Activated CD8-positive, alpha-beta memory T cell treated with anti-CD3 and anti-CD28 coated beads, Interleukin-2, amount 10 ng/mL, durations not matched to agents 7 days and 5 days (primary cell): Measurements from ENCODE around the gene PRICKLE4. TPM values are rescaled to one million over a fixed set of nuclear protein-coding genes. Genes with fewer than 3 reads are reported as not detected.

Experiments used
- ATAC-seq: fragments of 150-1000 bp; cut with Tn5 transposase; one replicate; pipeline ENCODE4 v1.10.0; 2021; ENCODE audit warnings: moderate library complexity
- CTCF ChIA-PET: fragments of 350-600 bp; sonication (Branson Sonifier 250); formaldehyde crosslinking; loops from one replicate; lab custom pipeline; 2021; ENCODE audit warnings: antibody characterized with exemption; lab: Charles Lee
- DNase-seq: peaks from one replicate; pipeline ENCODE4 v3.0.0-alpha.2; 2020
- H3K27ac Mint-ChIP-seq: one replicate; pipeline ENCODE4 v1.8.0; 2021; ENCODE audit warnings: mild to moderate bottlenecking, mixed read lengths
- H3K27me3 Mint-ChIP-seq: one replicate; pipeline ENCODE4 v1.8.0; 2021; ENCODE audit warnings: mixed read lengths
- H3K36me3 Mint-ChIP-seq: one replicate; pipeline ENCODE4 v1.8.0; 2021; ENCODE audit warnings: mild to moderate bottlenecking, mixed read lengths
- H3K4me1 Mint-ChIP-seq: one replicate; pipeline ENCODE4 v1.8.0; 2021; ENCODE audit warnings: mixed read lengths
- H3K4me3 Mint-ChIP-seq: one replicate; pipeline ENCODE4 v1.8.0; 2021; ENCODE audit warnings: mild to moderate bottlenecking, moderate library complexity, mixed read lengths
- H3K9me3 Mint-ChIP-seq: one replicate; pipeline ENCODE4 v1.8.0; 2022; ENCODE audit warnings: low read depth, mixed read lengths
- total RNA-seq, 2 experiments: library from RNA; stranded (reverse); gene quantifications; one replicate each; pipeline ENCODE4 v1.2.3, GENCODE V29; 2021

The PRICKLE4 gene
- total RNA-seq, 2 experiments from 2014 or later, result not detected

DNA sequence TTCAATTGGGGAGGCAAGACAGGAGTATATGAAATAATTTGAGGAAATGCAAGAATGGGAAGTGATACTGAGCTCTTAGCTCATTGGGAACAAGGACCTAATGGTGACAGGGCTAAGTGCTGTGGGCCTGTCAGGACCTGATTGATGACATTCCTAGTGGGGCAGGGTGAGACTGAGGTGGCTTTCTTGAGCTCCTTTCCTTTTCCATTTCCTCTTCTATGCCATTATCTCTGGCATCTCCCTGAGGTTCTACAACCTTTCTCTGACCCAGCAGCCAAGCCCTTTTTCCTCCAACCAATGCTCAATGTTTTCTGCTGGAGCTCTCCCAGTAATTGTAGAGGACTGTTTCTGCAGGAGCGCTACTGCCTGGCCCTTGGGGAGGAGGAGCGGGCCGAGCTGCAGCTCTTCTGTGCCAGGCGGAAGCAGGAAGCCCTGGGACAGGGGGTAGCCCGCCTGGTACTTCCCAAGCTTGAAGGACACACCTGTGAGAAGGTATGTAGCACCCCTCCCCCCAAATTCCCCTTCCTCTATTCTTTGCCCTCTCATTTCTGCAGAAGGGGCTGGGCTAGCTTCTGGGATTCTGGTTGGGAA lies 4.1 kb downstream of the PRICKLE4 start:
- Mint-ChIP-seq H3K4me1 (peaks cover 27% of the 10 kb centered on the region), H3K36me3 (peaks cover 10% of the 10 kb centered on the region), H3K9me3 (no peaks in the 10 kb centered on the region), H3K4me3 (no peak overlapping the region), H3K27ac (no peak overlapping the region), H3K27me3 (peaks cover 19% of the 10 kb centered on the region)
- CTCF ChIA-PET, result interaction anchor here (1.3 to 18.9 kb wide), 6 partner anchors 51 to 319 kb away, joined by 3 to 340 read pairs (median 20); partner anchors contain the start of genes BYSL, MED20, TAF8 and TFEB
- ATAC-seq, result no peak
- no peak for DNase-seq

DNA sequence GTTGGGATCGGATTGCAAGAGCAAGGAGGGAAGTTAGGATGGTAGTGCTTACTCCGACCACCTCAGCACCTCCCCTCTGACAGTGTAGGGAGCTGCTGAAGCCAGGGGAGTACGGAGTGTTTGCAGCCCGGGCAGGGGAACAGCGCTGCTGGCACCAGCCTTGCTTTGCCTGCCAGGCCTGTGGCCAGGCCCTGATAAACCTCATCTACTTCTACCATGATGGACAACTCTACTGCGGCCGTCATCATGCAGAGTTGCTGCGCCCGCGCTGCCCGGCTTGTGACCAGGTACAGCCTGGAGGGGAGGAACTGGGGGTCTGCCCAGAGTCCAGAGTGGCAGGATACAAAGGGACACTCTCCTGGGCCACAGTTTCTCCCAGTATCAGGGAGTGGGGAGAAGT lies 4.7 kb downstream of the PRICKLE4 start:
- DNase-seq (no peak), ATAC-seq (no peak)
- no peaks in the 10 kb centered on the region for H3K9me3 Mint-ChIP-seq
- no peak overlapping the region for H3K27ac Mint-ChIP-seq
- H3K27me3 Mint-ChIP-seq, result peaks cover 19% of the 10 kb centered on the region
- no peak overlapping the region for H3K4me3 Mint-ChIP-seq
- peaks cover 15% of the 10 kb centered on the region for H3K36me3 Mint-ChIP-seq
- peaks cover 30% of the 10 kb centered on the region for H3K4me1 Mint-ChIP-seq
- CTCF ChIA-PET, result interaction anchor here (0.8 to 18.9 kb wide), 13 partner anchors 8 to 432 kb away, joined by 3 to 340 read pairs (median 12); partner anchors contain the start of genes BYSL, MED20, MRPS10 and TAF8

DNA sequence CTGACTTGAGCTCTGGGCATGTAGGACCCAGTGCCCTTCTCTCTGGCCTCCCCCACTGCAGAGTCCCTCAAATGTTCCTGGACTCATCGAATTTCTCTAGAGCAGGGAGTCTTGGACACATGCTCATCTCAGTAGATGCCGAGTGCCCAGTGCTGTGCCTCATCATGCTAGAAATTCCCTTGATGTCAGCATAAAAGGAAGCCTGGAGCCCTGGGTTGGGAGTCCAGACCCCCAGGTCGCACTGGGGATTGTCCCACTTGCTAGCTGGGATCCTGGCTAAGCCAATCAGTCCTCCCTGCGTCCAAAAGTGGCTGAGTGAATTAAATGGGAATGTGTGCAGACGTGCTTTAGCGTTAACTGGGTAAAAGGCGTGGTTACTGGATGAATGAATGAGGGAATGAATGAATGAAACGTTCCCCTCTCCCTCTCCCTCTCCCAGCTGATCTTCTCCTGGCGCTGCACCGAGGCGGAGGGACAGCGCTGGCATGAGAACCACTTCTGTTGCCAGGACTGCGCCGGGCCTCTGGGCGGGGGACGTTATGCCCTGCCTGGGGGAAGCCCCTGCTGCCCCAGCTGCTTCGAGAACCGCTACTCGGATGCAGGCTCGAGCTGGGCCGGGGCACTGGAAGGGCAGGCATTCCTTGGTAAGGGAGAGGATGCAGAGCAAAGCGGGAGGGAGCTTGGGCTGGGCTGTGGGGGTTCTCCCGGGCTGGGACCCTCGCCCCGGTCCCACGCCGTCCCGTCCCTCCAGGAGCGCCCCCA lies 5.3 kb downstream of the PRICKLE4 start:
- CTCF ChIA-PET, result interaction anchor here (0.5 to 18.9 kb wide), 26 partner anchors 9 to 762 kb away, joined by 3 to 340 read pairs (median 8); partner anchors contain the start of genes BYSL, CCND3, MED20 and MRPS10
- no peak for DNase-seq
- H3K9me3 Mint-ChIP-seq, result no peaks in the 10 kb centered on the region
- H3K27me3 Mint-ChIP-seq, result peaks cover 19% of the 10 kb centered on the region
- peaks cover 30% of the 10 kb centered on the region for H3K4me1 Mint-ChIP-seq
- H3K4me3 Mint-ChIP-seq, result peak overlapping the region; percentile 97
- peaks cover 18% of the 10 kb centered on the region for H3K36me3 Mint-ChIP-seq
- ATAC-seq, result no peak
- H3K27ac Mint-ChIP-seq, result peak overlapping the region; percentile 97

DNA sequence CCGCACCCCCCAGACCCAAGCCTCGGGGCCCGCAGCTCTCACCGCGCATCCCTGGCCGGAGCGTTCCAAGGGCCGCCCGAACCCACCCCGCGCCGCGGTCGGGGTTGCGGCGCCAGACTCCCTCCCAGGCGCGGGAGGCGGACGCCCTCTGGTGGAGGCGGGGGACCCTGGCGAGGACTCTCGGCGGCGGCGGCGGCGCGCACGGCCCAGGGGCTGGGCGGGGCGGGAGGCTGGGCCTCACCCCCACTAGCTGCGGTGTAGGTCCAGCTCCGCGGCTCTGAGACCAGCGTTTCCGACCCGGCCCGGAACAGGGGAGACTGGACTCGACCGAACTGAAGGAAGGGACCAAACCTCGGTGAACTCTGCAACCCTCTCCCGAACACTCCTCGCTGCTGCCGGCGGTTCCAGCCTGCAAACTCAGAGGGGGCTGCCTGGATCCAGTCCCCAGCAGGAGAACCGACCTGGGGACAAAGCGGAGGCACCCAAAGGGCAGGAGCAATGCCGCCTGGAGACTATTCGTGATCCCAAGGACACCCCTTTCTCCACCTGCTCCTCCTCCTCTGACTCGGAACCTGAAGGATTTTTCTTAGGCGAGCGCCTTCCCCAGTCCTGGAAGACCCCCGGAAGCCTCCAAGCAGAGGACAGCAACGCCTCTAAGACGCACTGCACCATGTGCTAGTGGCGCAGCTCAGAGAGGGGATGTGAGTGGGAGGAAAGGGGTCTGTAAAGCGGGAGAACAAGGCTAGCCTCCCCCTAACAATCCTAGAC lies 6.1 kb downstream of the PRICKLE4 start:
- H3K27ac Mint-ChIP-seq, result peak overlapping the region; percentile 97
- peaks cover 22% of the 10 kb centered on the region for H3K36me3 Mint-ChIP-seq
- H3K4me3 Mint-ChIP-seq, result peak overlapping the region; percentile 97
- DNase-seq, result peak; percentile 90
- CTCF ChIA-PET, result interaction anchor here (0.5 to 18.9 kb wide), 42 partner anchors 10 to 777 kb away, joined by 3 to 340 read pairs (median 5); partner anchors contain the start of genes BYSL, CCND3, MED20 and MRPS10
- ATAC-seq, result peak; percentile 77
- H3K9me3 Mint-ChIP-seq, result no peaks in the 10 kb centered on the region
- peaks cover 12% of the 10 kb centered on the region for H3K27me3 Mint-ChIP-seq
- peaks cover 23% of the 10 kb centered on the region for H3K4me1 Mint-ChIP-seq

DNA sequence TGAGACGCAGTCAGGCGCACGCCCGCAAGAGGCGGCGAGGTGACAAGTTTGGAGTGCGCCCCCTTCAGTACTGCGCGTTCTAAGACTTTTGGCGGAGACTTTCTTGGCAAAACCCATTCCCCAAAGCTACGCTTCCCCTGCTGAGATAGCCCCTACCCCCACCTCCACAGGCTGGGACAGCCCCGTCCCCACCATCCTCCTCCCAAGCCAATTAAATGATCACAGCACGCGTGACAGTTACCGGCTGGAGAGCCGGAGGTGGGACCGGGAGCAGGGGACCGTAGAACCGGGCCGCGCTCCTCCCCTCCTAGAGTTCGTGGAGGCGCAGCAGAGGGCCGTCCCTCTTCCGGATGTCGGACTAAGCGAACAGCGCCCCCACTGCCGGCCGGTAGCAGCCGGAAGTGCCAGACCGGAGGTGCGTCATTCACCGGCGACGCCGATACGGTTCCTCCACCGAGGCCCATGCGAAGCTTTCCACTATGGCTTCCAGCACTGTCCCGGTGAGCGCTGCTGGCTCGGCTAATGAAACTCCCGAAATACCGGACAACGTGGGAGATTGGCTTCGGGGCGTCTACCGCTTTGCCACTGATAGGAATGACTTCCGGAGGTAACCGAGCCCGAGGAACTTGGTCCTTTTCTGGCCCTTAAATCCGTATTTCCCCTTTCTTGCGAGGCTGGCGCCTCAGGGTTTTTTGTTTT lies 6.8 kb downstream of the PRICKLE4 start, which contains the start of gene TOMM6:
Gene TOMM6 (plus strand): TSS at position 476 of the 699 bp plus-strand sequence. CDS start 4 bp downstream, at position 480.
- Mint-ChIP-seq H3K4me3 (peak within 1 kb of the TSS; percentile 97), H3K27ac (peak within 1 kb of the TSS; percentile 97), H3K27me3 (peaks cover 9% of the 10 kb centered on the region), H3K4me1 (peaks cover 22% of the 10 kb centered on the region), H3K9me3 (no peaks in the 10 kb centered on the region), H3K36me3 (peaks cover 27% of the 10 kb centered on the region)
- DNase-seq (peak; percentile 97), ATAC-seq (peak; percentile 87)
- CTCF ChIA-PET, result interaction anchor here (0.9 to 18.9 kb wide), 42 partner anchors 10 to 776 kb away, joined by 3 to 340 read pairs (median 6); partner anchors contain the start of genes BYSL, CCND3, MED20 and MRPS10

DNA sequence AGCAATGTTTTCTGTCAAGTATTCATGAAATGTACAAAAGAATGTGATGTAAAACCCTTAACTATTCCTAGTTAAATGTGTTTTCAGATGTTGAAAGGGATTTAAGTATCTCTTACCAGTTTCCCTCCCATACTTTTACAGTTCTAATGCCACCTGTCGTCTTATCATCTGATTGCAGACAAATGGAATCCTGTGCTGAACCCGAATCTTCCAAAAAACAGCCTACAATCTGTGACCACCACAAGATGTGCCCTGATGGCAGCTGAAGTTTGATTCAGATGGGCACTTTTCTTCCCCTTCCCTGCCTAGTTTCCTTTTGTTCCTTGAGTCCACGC lies 8.8 kb downstream of the PRICKLE4 start:
- Mint-ChIP-seq H3K9me3 (no peaks in the 10 kb centered on the region), H3K27ac (peak overlapping the region; percentile 71), H3K4me1 (peaks cover 22% of the 10 kb centered on the region), H3K4me3 (peak overlapping the region; percentile 68), H3K27me3 (peaks cover 3% of the 10 kb centered on the region), H3K36me3 (peaks cover 29% of the 10 kb centered on the region)
- DNase-seq (no peak), ATAC-seq (no peak)
- CTCF ChIA-PET, result interaction anchor here (0.7 to 18.9 kb wide), 6 partner anchors 12 to 425 kb away, joined by 3 to 340 read pairs (median 6); partner anchors contain the start of gene TAF8

DNA sequence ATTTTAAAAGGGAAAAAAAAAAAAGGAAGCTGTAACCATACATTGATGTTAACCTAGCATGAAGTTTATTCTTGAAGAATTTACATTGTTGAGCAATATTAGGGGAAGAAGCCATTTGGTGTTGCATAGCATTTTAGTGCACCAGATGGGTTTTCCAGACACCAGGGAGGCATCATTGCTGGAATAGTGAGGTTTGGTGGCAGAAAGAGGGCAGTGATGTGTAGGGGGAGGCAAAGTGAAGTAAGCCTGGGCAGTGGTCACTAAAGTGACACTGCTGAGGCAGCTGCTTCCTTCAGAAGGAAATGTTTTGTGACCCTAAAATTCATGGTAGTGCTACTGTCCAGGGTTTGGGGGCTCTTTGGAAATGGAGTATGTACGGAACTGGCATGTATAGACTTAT lies 9.5 kb downstream of the PRICKLE4 start:
- no peak for DNase-seq
- H3K36me3 Mint-ChIP-seq, result peaks cover 31% of the 10 kb centered on the region
- no peak overlapping the region for H3K27ac Mint-ChIP-seq
- CTCF ChIA-PET, result interaction anchor here (0.7 to 18.9 kb wide), 5 partner anchors 9 to 256 kb away, joined by 3 to 340 read pairs (median 3); partner anchors contain the start of gene TAF8
- H3K4me1 Mint-ChIP-seq, result peaks cover 25% of the 10 kb centered on the region
- ATAC-seq, result no peak
- H3K9me3 Mint-ChIP-seq, result no peaks in the 10 kb centered on the region
- no peaks in the 10 kb centered on the region for H3K27me3 Mint-ChIP-seq
- no peak overlapping the region for H3K4me3 Mint-ChIP-seq

DNA sequence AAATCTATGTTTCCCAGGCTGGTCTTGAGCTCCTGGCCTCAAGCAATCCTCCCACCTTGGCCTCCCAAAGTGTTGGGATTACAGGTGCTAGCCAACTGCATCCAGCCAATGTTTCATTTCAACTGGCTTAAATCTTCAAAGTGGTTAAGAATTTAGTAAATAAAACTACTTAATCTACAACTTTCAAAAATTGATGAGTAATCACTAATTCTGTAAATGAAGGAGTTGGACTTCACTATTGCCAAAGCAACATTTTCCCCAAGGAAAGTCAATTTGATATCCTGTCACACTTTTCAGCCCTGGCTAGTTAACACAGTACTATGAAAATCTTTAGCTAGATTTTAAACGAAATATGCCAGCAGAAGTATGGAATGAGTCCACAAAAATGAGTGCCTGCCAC lies 10.7 kb downstream of the PRICKLE4 start:
- no peak overlapping the region for H3K27ac Mint-ChIP-seq
- ATAC-seq (no peak), DNase-seq (no peak)
- H3K27me3 Mint-ChIP-seq, result no peaks in the 10 kb centered on the region
- H3K4me3 Mint-ChIP-seq, result no peak overlapping the region
- H3K9me3 Mint-ChIP-seq, result no peaks in the 10 kb centered on the region
- peaks cover 33% of the 10 kb centered on the region for H3K36me3 Mint-ChIP-seq
- CTCF ChIA-PET, result interaction anchor here (0.8 to 18.9 kb wide), 5 partner anchors 10 to 255 kb away, joined by 3 to 340 read pairs (median 4); partner anchors contain the start of genes BYSL, MED20 and TAF8
- H3K4me1 Mint-ChIP-seq, result peaks cover 33% of the 10 kb centered on the region

DNA sequence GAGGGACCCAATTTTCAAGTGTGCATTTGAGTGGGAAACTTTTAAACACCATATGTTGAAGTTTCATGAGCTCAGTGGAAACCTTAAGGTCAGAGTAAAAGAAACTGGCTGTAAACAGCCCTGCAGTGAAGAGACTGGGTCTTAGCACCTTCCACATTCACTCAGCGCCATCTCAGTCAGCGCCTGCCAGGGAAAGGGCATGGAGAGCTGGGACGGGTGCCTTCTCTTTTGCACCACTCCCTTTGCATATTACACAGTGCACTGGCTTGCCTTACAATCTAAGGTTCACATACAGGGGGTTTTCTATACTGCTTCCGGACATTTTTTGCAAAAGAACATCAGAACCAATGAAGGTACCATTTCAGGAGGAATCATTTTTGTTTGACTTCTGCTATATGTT lies 11.4 kb downstream of the PRICKLE4 start:
- ATAC-seq (no peak), DNase-seq (no peak)
- Mint-ChIP-seq H3K27me3 (no peaks in the 10 kb centered on the region), H3K27ac (no peak overlapping the region), H3K4me3 (no peak overlapping the region), H3K36me3 (peaks cover 33% of the 10 kb centered on the region), H3K9me3 (no peaks in the 10 kb centered on the region), H3K4me1 (peaks cover 38% of the 10 kb centered on the region)
- CTCF ChIA-PET, result interaction anchor here (0.9 to 18.9 kb wide), 4 partner anchors 9 to 254 kb away, joined by 3 to 340 read pairs (median 6); partner anchors contain the start of genes BYSL, MED20 and TAF8

DNA sequence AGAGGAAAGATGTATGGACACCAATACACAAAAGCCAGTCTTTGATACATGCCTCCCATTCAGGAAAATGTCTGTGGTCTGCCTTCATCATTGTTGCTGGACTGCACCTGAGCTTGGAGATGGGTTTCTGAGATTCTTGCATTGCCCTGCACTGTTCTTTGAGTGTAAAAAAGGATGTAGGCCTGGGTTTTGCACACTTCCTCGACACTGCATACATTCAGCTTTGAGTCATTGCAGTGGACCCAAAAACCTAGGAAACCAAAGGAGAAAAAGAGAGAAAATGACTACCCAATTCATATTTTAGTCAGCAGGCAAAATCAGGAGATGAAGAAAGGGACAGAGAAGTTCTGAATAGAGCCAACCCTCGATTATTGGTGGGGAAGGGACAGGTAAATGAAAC lies 15.9 kb downstream of the PRICKLE4 start:
- DNase-seq (no peak), ATAC-seq (peak; percentile 51)
- peak overlapping the region; percentile 58 for H3K27ac Mint-ChIP-seq
- H3K27me3 Mint-ChIP-seq, result no peaks in the 10 kb centered on the region
- CTCF ChIA-PET, result interaction anchor here (0.7 to 18.9 kb wide), 4 partner anchors 10 to 250 kb away, joined by 3 to 340 read pairs (median 17); partner anchors contain the start of genes BYSL, MED20, TAF8 and TOMM6
- H3K9me3 Mint-ChIP-seq, result no peaks in the 10 kb centered on the region
- H3K4me1 Mint-ChIP-seq, result peaks cover 26% of the 10 kb centered on the region
- H3K36me3 Mint-ChIP-seq, result peaks cover 15% of the 10 kb centered on the region
- no peak overlapping the region for H3K4me3 Mint-ChIP-seq

DNA sequence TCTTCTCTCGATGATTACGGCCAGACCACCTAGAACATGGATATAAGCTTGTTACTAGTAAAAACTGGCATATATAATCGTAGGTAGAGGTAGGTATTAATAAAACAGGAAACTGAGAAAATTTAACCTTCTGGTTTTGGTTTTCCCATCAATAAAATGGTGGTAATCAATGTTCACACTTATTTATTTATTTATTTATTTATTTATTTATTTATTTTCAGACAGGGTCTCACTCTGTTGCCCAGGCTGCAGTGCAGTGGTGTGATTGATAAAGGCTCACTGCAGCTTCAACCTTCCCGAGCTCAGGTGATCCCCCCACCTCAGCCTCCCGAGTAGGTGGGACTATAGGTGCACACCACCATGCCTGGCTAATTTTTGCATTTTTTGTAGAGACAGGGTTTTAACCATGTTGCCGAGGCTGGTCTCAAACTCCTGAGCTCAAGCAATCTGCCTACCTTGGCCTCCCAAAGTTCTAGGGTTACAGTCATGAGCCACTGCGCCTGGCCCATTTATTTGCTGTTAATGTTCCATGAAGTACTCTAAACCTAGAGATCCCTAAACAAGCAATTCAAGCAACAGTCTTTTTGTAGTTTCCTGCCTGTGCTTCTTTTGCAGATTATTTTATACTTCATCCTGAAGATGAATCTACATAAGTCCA lies 18.4 kb downstream of the PRICKLE4 start:
- H3K9me3 Mint-ChIP-seq, result no peaks in the 10 kb centered on the region
- no peaks in the 10 kb centered on the region for H3K27me3 Mint-ChIP-seq
- no peak overlapping the region for H3K4me3 Mint-ChIP-seq
- DNase-seq (no peak), ATAC-seq (no peak)
- H3K36me3 Mint-ChIP-seq, result peaks cover 6% of the 10 kb centered on the region
- H3K4me1 Mint-ChIP-seq, result peaks cover 26% of the 10 kb centered on the region
- no peak overlapping the region for H3K27ac Mint-ChIP-seq
- CTCF ChIA-PET, result interaction anchor here (1.6 to 5.6 kb wide), 2 partner anchors 12 to 246 kb away, joined by 7 to 31 read pairs; partner anchors contain the start of gene TOMM6
